HG03469 (cell line): ENCODE results near the gene SHB.

ENCODE experiments used
- ATAC-seq: cut with Tn5 transposase; IDR thresholded peaks from one replicate; pipeline ENCODE4 v1.9.1; 2021; ENCODE audit warnings: mild to moderate bottlenecking, moderate library complexity, moderate number of reproducible peaks; ENCODE audit not compliant: unreplicated experiment

SHB gene

GRCh38 chr9:38026021-38026809 lies 42.8 kb downstream of the SHB start:
- no peak for ATAC-seq

- ATAC-seq = no peak
Observed at GRCh38 chr9:38025166-38025565, 43.9 kb downstream of the SHB start.

- ATAC-seq = no peak
Observed at GRCh38 chr9:38024036-38024681, 44.9 kb downstream of the SHB start.

DNA sequence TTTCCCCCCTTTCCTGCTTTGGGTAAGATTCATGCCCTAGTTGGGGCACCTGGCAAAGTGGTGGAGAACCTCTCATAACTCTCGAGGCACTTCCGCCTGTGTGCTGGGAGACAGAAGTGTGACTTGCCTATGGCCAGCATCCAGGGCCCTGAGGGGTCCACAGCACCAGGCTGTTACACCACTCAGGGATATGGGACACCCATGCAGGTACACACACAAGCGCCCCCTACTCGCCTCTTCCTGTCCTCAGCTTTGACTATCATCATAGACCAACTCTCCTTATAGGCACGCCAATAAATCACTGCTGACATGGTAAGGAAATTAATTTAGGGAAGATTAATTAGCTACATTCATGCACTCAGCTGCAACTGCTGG lies 45.4 kb downstream of the SHB start:
- ATAC-seq = no peak

- no peak for ATAC-seq
Observed at GRCh38 chr9:38022995-38023394, 46.0 kb downstream of the SHB start.

DNA sequence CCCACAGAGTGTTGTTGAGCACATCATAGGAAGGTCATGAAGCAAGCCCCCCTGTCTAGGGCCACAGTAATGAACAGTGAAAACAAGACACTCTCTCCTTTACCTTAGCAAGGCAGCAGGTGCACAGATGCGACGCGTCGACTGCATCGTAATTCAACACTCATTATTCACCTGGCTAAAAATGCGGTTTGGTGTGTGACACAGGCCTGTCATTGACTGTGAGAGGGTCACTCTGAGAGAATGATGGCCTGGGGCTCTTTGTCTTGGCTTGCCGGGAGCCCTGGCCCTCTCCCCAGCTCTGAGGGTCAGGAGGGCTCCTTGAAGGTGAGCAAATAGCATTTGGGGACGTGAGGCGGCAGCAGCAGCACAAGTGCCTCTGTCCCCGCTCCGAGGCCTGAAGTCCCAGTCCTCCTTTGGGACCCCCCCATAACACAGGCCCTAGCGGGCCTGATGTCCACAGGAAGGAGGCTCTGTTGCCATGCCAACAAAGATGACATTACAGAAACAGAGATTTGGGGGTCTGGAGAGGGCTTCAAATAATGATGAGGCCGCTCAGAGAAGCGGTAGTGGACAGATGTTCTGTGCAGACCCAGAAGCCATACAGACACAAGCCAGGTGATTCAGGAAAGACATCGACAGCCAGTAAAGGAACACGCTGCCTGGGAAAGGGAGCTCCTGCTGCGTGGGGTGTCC lies 46.7 kb downstream of the SHB start:
- ATAC-seq = no peak

DNA sequence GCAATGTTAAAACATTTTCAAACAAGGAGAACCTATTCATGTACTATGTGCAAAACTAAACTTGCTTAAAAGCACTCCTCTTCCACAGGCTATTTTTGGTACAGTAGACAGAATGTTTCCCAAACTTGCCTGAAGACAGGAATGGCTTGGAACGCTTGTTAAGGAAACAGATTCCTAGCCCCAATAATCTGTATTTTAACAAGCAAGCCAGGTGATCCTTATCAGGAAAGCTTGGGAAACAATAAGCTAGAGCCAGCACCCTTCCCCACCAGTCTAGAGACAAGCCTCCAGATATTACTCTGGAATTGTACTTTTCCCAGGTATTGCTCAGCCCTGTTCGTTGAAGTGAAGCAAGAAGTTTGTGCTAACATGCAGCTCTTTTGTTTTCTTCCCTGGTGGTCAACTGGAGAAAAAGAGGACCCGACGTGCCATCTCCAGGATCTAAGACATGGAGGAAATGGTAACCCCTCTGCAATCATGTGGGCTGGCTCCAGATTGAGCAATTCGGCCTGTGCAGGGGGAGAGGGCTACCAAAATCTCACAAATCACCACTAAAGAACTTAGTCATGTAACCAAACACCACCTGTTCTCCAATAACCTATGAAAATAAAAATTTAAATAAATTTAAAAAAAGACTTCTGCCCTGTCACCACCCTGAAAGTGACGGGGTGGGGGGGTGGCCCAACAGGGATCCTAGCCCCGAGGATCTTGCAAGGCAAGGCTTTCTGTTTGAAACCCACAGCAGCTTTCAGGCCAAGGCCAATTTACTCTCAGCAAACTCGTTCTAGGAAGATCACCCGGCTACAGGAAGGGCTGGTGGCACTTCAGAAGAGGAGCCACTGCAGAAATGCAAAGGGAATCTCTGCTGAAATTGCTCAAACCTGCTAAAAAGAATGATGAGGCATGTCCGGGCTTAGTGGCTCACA lies 48.6 kb downstream of the SHB start:
- no peak for ATAC-seq

- ATAC-seq = no peak
Observed at GRCh38 chr9:38019731-38020130, 49.3 kb downstream of the SHB start.

GRCh38 chr9:38018958-38019602 lies 49.9 kb downstream of the SHB start:
- no peak for ATAC-seq

DNA sequence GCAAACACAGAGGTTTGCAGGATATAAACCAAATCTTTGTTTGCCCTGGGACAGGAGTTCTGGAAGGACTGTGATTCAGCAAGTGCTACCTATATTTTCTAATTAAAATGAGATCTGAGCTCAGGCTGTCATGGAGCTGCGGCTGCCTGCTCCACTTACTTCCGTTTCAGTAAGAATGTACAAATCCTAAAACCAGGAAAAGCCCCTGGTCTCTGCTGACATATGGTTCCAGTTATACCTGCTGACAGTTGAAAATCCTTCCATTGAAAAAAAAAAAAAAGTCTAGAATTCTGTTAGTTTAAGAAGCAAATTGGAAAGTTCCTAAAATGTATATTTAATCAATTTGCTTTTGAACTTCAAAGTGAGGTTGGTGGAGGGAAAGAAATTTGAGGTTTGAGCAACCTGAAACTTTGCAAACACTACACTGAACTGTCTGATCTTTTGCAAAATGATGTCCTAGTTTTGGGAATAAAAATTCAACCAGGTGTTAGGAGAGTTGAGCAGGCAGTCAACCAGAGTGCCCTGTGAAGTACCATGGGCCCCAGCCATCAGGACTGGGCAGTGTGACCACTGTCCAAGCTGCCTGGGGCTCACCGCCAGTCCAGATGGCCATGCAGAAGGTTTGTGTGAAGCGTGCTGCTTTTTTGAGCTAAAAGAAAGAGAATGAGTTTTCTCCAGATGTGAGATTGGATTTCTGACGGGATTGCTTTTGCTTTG lies 50.6 kb downstream of the SHB start:
- ATAC-seq = no peak

DNA sequence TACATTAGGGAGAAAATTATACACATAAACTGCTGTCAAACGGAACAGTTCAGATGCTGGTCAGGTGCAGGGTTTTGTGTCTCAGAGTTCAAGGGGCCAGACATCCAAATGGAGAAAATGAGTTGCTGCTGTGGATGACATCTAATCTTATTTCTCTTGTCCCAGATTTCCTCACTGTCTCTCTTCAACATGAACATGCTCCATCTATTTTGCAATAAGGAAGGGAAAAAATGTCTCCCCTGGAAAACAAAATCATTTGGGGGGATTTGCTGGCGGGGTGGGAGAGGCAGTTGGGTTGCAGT lies 51.2 kb downstream of the SHB start:
- no peak for ATAC-seq

GRCh38 chr9:38017149-38017884 lies 51.7 kb downstream of the SHB start:
- no peak for ATAC-seq

DNA sequence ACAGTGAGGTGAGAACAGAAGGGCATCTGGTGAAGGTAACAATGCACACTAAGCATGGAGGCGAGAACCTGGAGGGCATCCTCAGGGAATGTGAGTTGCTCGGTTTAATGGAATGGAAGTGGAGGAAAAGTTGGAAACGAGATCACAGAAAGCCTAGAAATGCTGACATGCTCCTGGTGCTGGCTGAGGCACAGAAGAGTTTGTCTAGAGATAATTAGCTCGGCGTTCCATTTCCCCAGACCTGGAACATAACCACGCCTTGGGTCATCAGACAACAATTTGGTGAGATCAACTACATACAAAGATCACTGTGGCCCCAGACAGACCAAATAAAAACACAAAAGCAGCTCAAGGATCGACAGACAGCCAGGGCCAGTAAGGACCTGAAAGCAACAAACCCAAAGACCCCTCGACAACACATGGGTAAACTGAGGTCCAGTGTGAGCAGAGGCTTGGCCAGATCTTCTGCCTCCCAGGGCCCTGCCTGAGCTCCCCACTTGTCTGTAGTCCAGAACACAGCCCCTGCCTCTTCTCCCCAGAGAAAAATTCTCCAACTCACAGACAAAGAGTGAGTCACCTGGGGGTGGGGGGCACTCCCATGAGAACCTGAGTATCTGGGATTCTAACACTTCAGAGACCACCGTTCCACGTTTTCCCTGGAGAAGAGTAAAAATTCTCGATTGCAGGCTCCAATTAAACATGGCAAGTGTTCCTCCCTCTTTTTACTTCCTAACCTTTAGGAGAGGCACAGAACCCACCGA lies 52.5 kb downstream of the SHB start:
- ATAC-seq = no peak

- no peak for ATAC-seq
Observed at GRCh38 chr9:38015906-38016305, 53.1 kb downstream of the SHB start.

DNA sequence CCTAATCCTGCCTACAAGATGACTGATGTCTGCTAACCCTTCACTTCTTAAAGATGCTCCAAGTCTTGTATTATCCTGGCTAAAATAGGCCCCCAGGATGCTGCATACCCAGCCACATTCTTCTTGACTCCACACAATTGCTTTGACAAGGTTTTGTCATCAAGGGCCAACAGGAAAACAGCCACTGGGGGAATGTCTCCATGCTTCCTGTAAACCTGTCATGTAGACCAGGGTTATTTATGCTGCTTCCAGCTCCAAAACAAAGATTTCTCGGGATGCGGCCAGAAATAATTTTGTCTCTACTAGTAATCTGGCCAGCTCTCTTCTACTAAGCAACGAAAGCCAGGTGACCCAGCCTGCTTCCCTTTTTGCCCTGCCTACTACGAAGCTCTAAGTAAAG lies 53.8 kb downstream of the SHB start:
- ATAC-seq = no peak

DNA sequence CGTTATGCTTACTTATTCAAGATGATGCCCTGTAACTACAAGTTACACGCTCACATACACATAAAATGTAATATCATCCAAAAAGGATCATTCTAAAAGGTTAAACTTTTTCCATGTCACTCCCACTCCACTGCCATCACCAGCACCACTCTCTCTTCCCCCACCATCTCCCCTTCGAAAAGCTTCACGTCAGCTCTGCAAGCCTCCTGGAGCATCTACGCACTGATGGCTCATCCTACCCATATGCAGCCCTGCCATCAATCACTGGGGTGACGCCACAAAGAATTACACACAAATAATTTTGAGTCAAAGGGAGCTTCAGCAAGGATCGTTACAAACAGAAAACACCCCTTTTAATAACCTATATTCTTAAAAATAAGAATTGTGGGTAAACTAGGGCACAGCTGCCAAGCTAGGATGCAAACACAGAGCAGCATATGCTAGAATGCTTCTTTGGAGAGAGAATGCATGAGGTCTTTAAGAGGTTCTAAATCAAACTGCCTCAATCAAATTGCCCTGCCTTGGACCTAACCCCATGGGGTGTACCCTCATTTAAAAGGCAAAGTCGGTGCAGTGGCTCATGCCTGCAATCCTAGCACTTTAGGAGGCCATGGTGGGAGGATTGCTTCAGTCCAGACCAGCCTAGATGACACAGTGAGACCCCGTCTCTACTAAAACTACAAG lies 56.1 kb downstream of the SHB start:
- no peak for ATAC-seq

DNA sequence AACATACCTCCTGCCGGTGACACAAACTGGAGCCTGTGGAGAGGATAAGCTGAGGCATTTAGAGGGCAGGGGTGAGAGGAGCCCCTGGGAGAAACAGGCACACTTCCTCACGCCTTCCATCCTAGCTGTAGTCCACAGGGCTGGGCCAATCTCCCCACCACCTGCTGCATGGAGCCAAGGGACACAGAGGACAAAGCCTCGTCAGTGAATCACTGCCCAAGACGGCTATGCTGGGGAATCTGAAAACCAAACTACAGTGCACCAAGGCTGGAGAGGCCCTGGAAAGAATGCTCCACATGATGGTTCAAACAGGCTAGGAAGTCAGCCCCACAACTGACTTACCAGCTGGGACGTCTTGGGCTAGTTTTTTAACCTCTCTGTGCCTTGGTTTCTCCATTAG lies 57.0 kb downstream of the SHB start:
- no peak for ATAC-seq
